ENCODE measurements around the gene ALOXE3. TPM values are rescaled to one million over a fixed set of nuclear protein-coding genes. Genes with fewer than 3 reads are reported as not detected.

ALOXE3 gene
- polyA plus RNA-seq, 2 of the 4 experiments (the other 2 are of a cell fraction) = 0.35 to 0.40 TPM

- DNase-seq (ENCODE audit: low read depth in 1 of 2, low spot score in 1 of 2) (no peak), FAIRE-seq (no peak), ATAC-seq (no peak)
- TF ChIP-seq NFE2L2 (conservative IDR thresholded peaks at IDR 0.05; ENCODE audit: low read length) (no peak), ZFP36 (IDR thresholded peaks at IDR 0.05; ENCODE audit: borderline replicate concordance, partially characterized antibody) (no peak), CHD4 (IDR thresholded peaks at IDR 0.05; ENCODE audit: borderline replicate concordance) (no peak), JUNB (IDR thresholded peaks at IDR 0.05) (no peak), EHMT2 (IDR thresholded peaks at IDR 0.05; ENCODE audit: low read depth) (no peak), KDM1A (IDR thresholded peaks at IDR 0.05; ENCODE audit: low read depth) (no peak), ZNF302 (CRISPR knock-in tag; IDR thresholded peaks at IDR 0.05) (no peak), PBX3 (IDR thresholded peaks at IDR 0.05) (no peak), ZSCAN20 (CRISPR knock-in tag; IDR thresholded peaks at IDR 0.05) (no peak), HMGXB4 (CRISPR knock-in tag; IDR thresholded peaks at IDR 0.05; ENCODE audit: borderline replicate concordance) (no peak)
- Histone ChIP-seq H3K4me2 (no peak overlapping the region), H3K4me1 (peaks cover 6% of the 10 kb centered on the region; the same call in 2 of the 3 replicates), H3K4me3 (no peak overlapping the region), H3K27ac (no peak overlapping the region), H3K9me3 (no peaks in the 10 kb centered on the region)
- CTCF ChIA-PET = interaction anchor here (0.6 to 13.8 kb wide), 33 partner anchors 7 to 944 kb away, joined by 3 to 682 read pairs (median 13); partner anchors contain the start of genes ALOX12B, ALOX15B, ALOXE3 and CNTROB
- POLR2A ChIA-PET = no interaction called here
- 21% methylated on average over 7 of the region's 7 CpGs for whole genome bisulfite sequencing (ENCODE audit: missing lambda C conversion rate)
Observed at GRCh38 chr17:8059131-8059530, 59.2 kb downstream of the ALOXE3 start.

- H3K4me2 ChIP-seq = peak overlapping the region; percentile 65
- ATAC-seq (peak; percentile 67 to 93), FAIRE-seq (peak; percentile 100), DNase-seq (ENCODE audit: low read depth in 1 of 2, low spot score in 1 of 2) (peak; percentile 88 to 97)
- H3K4me1 ChIP-seq = peaks cover 6% of the 10 kb centered on the region; the same call in 2 of the 3 replicates
- 2% methylated on average over 14 of the region's 14 CpGs for WGBS (ENCODE audit: missing lambda C conversion rate)
- H3K4me3 ChIP-seq = peak overlapping the region; percentile 16; the same call in 2 of the 3 replicates
- ChIA-PET POLR2A (interaction anchor here (1.0 to 1.4 kb wide), 3 partner anchors 21 to 145 kb away, joined by 3 to 6 read pairs (median 3); no protein-coding TSS in a partner anchor), CTCF (interaction anchor here (0.6 to 13.8 kb wide), 73 partner anchors 8 to 1013 kb away, joined by 3 to 682 read pairs (median 5); partner anchors contain the start of genes ALOX12B, ALOX15B, ALOXE3 and CNTROB)
- no peak overlapping the region; a peak in 1 of 6 replicates for H3K27ac ChIP-seq
- H3K9me3 ChIP-seq = no peaks in the 10 kb centered on the region
- TF ChIP-seq CTCF (IDR thresholded peaks at IDR 0.05) (peak; percentile 93), MYC (IDR thresholded peaks at IDR 0.05; ENCODE audit: borderline replicate concordance, low read length) (peak; percentile 75; the same call in 1 of the 2 replicates), RAD21 (conservative IDR thresholded peaks at IDR 0.05 in 1 of 2, IDR thresholded peaks at IDR 0.05 in 1 of 2) (peak; percentile 90 to 94), BHLHE40 (IDR thresholded peaks at IDR 0.05; ENCODE audit: low read depth, low read length) (no peak), CEBPB (IDR thresholded peaks at IDR 0.05) (peak in 1 of 2 experiments; percentile 72; a peak in 1 of 4 replicates), MAX (IDR thresholded peaks at IDR 0.05) (peak; percentile 72), NR3C1 (IDR thresholded peaks at IDR 0.05) (no peak), SMC3 (IDR thresholded peaks at IDR 0.05) (peak; percentile 78)
Observed at GRCh38 chr17:8057691-8058114, 60.6 kb downstream of the ALOXE3 start.

Data from A549 (cell line).